H1 (cell line): ENCODE measurements around the gene LDLRAD4. TPM values are rescaled to one million over a fixed set of nuclear protein-coding genes. Genes with fewer than 3 reads are reported as not detected.

Experiments
- ASH2L ChIP-seq: fragments of 200-600, 300-600 bp; sonication (generic); IDR thresholded peaks from one replicate; pipeline ENCODE4 v1.7.1; 2017; ENCODE audit warnings: low read length
- E2F6 ChIP-seq: IDR thresholded peaks from 2 replicates; pipeline ENCODE4 v1.6.1; 2012; ENCODE audit warnings: inconsistent platforms
- polyA plus RNA-seq, 7 experiments: library from polyadenylated mRNA; depleted of rRNA in 3 of 7; stranded (reverse) in 5 of 7; unstranded in 2 of 7; fragments of >200 nt in 5 of 7; fragments of 200-250 nt in 2 of 7; gene quantifications; 1 replicate in 5 of 7; 2 replicates in 1 of 7; 4 replicates in 1 of 7; pipeline versions ENCODE4 v1.2.1 to v1.2.3, GENCODE V29; 2011 to 2013; ENCODE audit warnings: missing spikeins in 2 of 7, mixed read lengths in 2 of 7
- total RNA-seq: library from RNA; stranded (reverse); fragmentation: NEBNext Ultra II Directional; extraction: Animal tissue kit (Norgen Biotek cat#: 25700); gene quantifications from 2 replicates; pipeline ENCODE4 v1.2.1, GENCODE V29; 2021

LDLRAD4 gene
- total and polyA plus RNA-seq, 2 of the 8 experiments (the other 6 are each of a cell fraction or from before 2014, with no cell fraction given), result 0.77 to 1.4 TPM

GRCh38 chr18:13436576-13436975, 218.0 kb downstream of the LDLRAD4 start (continued):
- TF ChIP-seq E2F6 (no peak), ASH2L (no peak)
